Stomach (tissue), 9 donors: Measurements from ENCODE around the gene DENND6B. TPM values are rescaled to one million over a fixed set of nuclear protein-coding genes. Genes with fewer than 3 reads are reported as not detected.

Experiments
- DNase-seq, 2 donors: peaks; one replicate each; pipeline versions ENCODE4 v3.0.0 to v3.0.0-alpha.2; 2013 to 2019
- H3K27ac ChIP-seq, 5 donors: fragments of 200-600 bp in 4 of 5; sonication (generic) in 4 of 5; one replicate each; pipeline ENCODE4 v1.5.1; 2013 to 2019; ENCODE audit warnings: mild to moderate bottlenecking in 1 of 5, moderate library complexity in 1 of 5
- H3K27me3 ChIP-seq, 3 donors: fragments of 200-600 bp; sonication (generic); one replicate each; pipeline ENCODE4 v1.5.1; 2017 to 2019; ENCODE audit warnings: mixed run types in 1 of 3
- H3K36me3 ChIP-seq, 4 donors: fragments of 200-600 bp; sonication (generic); 1 replicate in 3 of 4; 2 replicates in 1 of 4; pipeline ENCODE4 v1.5.1; 2016 to 2019
- H3K4me1 ChIP-seq, 4 donors: fragments of 200-600 bp; sonication (generic); one replicate each; pipeline ENCODE4 v1.5.1; 2016 to 2019
- H3K4me3 ChIP-seq, 4 donors: fragments of 200-600 bp; sonication (generic) in 3 of 4; one replicate each; pipeline ENCODE4 v1.5.1; 2016 to 2019; ENCODE audit warnings: mild to moderate bottlenecking in 1 of 4
- H3K9me3 ChIP-seq, 4 donors: fragments of 200-600 bp; sonication (generic); one replicate each; pipeline ENCODE4 v1.5.1; 2016 to 2019
- EP300 ChIP-seq: sonication (generic); formaldehyde crosslinking; IDR thresholded peaks from one replicate; pipeline ENCODE4 v1.6.1; 2017; ENCODE audit warnings: antibody characterized with exemption
- POLR2A ChIP-seq, 4 donors: fragments of 450-650 bp; IDR thresholded peaks; one replicate each; pipeline ENCODE4 v1.6.1; 2016; ENCODE audit warnings: antibody characterized with exemption in 4 of 4, control low read depth in 2 of 4, mild to moderate bottlenecking in 1 of 4, moderate library complexity in 1 of 4
- POLR2AphosphoS5 ChIP-seq, 3 donors: sonication (generic); formaldehyde crosslinking; IDR thresholded peaks; one replicate each; pipeline ENCODE4 v1.6.1; 2016; ENCODE audit warnings: antibody characterized with exemption in 3 of 3
- WGBS, 5 donors: extraction: QIAGEN DNeasy Blood & Tissue Kit in 3 of 5; methylation state at CpG; one replicate each; pipeline versions ENCODE4 v1.1.5 to v1.1.7; 2013 to 2018; 5-methylcytosine and 5-hydroxymethylcytosine counted together
- intact Hi-C: fragments of 100-400 bp; cut with DNase I; formaldehyde crosslinking; loops from one replicate; pipeline ENCODE4 v1.15.1; 2023; ENCODE audit warnings: low total_unique reads
- polyA plus RNA-seq, 3 donors: library from polyadenylated mRNA; stranded (reverse); fragments of 200-250 nt; gene quantifications; one replicate each; pipeline ENCODE4 v1.2.3, GENCODE V29; 2013
- total RNA-seq, 5 donors: library from RNA; depleted of rRNA; stranded (reverse); fragments of >200 nt; gene quantifications; one replicate each; pipeline versions ENCODE4 v1.1.0 to v1.2.3, GENCODE V29; 2014 to 2016
- TF ChIP-seq, protein P1 (sequence below), 7 experiments: fragments of 450-650 bp in 4 of 7; fragments of 200-600 bp in 3 of 7; sonication (generic) in 3 of 7; IDR thresholded peaks; one replicate each; pipeline ENCODE4 v1.5.1; 2016 to 2019; ENCODE audit warnings: antibody characterized with exemption in 7 of 7, control low read depth in 2 of 7, mild to moderate bottlenecking in 1 of 7
- donor health status: healthy with polysubstance abuse.
- donor health status: Bipolar disorder and iron deficiency.
- donor health status: healthy.

Gene DENND6B
- total and polyA plus RNA-seq, 8 donors: 2.0 to 13.4 (median 4.0) TPM

- intact Hi-C loops: loop anchor here (5.0 kb wide), 1 partner anchor 59 kb away; no protein-coding TSS in a partner anchor
- peak overlapping the region in 3 of 5 donors; percentile 18 to 92 (median 88) for H3K27ac ChIP-seq
- no peaks in the 10 kb centered on the region for H3K27me3 ChIP-seq
- peaks cover 85 to 93% (median 87%) of the 10 kb centered on the region in 4 donors for H3K36me3 ChIP-seq
- DNase-seq: no peak
- 88 to 94% (median 92%) methylated on average over 21 of the region's 21 CpGs for WGBS, 5 donors
- peaks cover 27 to 79% (median 53%) of the 10 kb centered on the region in 4 donors for H3K4me1 ChIP-seq
- H3K4me3 ChIP-seq: no peak overlapping the region
- TF ChIP-seq POLR2AphosphoS5 (IDR thresholded peaks at IDR 0.05) (no peak), EP300 (no peak), POLR2A (IDR thresholded peaks at IDR 0.05) (no peak)
- TF ChIP-seq, protein P1, sequence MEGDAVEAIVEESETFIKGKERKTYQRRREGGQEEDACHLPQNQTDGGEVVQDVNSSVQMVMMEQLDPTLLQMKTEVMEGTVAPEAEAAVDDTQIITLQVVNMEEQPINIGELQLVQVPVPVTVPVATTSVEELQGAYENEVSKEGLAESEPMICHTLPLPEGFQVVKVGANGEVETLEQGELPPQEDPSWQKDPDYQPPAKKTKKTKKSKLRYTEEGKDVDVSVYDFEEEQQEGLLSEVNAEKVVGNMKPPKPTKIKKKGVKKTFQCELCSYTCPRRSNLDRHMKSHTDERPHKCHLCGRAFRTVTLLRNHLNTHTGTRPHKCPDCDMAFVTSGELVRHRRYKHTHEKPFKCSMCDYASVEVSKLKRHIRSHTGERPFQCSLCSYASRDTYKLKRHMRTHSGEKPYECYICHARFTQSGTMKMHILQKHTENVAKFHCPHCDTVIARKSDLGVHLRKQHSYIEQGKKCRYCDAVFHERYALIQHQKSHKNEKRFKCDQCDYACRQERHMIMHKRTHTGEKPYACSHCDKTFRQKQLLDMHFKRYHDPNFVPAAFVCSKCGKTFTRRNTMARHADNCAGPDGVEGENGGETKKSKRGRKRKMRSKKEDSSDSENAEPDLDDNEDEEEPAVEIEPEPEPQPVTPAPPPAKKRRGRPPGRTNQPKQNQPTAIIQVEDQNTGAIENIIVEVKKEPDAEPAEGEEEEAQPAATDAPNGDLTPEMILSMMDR (IDR thresholded peaks at IDR 0.05): no peak
- no peaks in the 10 kb centered on the region for H3K9me3 ChIP-seq
These were observed 48.4 kb downstream of the DENND6B start for GRCh38 chr22:50278461-50278860.

DNA sequence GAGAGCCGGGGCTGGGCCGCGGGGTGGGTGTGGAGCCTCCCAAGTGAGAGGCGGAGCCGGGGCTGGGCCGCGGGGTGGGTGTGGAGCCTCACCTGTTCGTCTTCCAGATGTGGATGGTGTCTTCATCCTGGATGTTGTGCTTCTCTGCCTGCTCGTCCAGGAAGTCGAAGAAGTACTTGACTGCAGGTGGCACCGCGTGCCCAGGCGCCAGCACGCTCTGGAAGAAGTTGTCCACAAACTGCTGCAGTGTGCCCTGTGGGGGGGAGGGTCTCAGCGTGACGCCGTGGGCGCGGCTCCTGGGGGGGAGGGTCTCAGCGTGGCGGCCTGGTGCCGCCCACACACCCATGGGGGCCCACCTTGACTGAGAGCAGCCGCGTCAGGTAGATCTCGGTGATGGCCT is 49.1 kb downstream of the DENND6B start:
- intact Hi-C loops: loop anchor here (5.0 kb wide), 1 partner anchor 60 kb away; no protein-coding TSS in a partner anchor

DNA sequence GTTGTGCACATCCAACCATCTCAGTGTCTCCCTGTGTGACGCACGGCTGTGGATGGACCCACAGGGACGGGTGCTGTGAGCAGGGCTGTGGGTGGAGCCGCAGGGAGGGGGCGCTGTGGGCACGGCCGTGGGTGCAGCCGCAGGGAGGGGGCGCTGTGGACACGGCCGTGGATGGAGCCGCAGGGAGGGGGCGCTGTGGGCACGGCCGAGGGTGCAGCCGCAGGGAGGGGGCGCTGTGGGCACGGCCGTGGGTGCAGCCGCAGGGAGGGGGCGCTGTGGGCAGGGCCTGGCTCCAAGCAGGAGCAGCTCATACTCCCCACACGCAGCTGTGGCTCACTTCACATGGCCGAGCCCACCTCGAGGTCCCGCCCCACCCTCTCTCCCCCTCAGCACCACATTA is 50.7 kb downstream of the DENND6B start:
- H3K27ac ChIP-seq: peak overlapping the region; percentile 3 to 71 (median 46)
- WGBS, 5 donors: 37 to 59% (median 52%) methylated on average over 20 to 25 of the region's 25 CpGs
- intact Hi-C loops: loop anchor here (5.0 kb wide), 1 partner anchor 61 kb away; no protein-coding TSS in a partner anchor

More for the DNA sequence above, 49.1 kb downstream of the DENND6B start:
- TF ChIP-seq POLR2A (IDR thresholded peaks at IDR 0.05) (no peak), POLR2AphosphoS5 (IDR thresholded peaks at IDR 0.05) (no peak), EP300 (no peak)
- TF ChIP-seq, protein P1 (IDR thresholded peaks at IDR 0.05): no peak
- Histone ChIP-seq H3K27me3 (peaks cover 0 to 2% (median 0%) of the 10 kb centered on the region in 3 donors), H3K36me3 (peaks cover 78 to 86% (median 80%) of the 10 kb centered on the region in 4 donors), H3K4me1 (peaks cover 24 to 75% (median 49%) of the 10 kb centered on the region in 4 donors), H3K4me3 (no peak overlapping the region), H3K9me3 (no peaks in the 10 kb centered on the region), H3K27ac (peak overlapping the region in 3 of 5 donors; percentile 18 to 92 (median 25))
- DNase-seq: no peak
- WGBS, 5 donors: 68 to 83% (median 74%) methylated on average over 20 to 25 of the region's 25 CpGs

DNA sequence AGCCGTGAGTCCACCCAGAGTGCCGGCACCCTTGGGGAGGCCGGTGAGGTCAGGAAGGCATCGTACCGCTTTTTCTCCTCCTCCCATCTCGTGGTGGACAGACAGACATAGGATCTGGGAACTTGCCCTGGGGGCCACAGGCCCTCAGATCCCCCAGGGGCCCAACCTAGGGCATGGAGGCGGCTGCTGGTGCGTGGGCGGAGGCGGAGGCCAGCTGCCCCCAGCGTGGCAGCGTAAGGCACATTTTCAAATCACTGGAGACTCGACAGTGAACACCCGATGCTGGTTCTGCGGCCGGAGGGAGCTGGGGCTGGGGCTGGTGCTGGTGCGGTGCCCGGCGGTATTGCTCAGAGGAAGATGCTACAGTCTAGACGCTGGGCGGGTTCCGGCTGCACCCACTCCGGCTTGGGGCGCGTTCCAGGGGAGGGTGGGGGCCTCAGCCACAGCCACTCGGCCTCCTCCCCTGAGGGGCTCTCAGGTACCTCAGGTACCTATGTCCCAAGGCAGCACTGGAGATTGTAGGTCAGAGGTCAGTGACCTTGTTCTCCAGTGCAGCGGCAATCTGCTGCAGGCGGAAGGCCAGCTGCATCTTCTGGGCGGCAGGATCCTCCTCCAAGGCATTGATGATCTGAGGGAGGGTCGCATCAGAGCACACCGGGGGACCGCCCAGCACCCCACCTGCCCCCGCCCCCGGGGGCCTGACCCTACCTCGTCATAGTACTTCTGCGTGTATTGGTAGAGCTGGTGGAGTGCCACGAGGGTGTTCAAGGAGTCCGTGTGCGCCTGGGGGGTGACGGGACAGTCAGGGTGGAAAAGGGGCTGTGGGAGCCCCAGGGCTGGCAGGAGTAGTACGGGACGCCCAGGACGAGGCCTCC is 51.4 kb downstream of the DENND6B start:
- Histone ChIP-seq H3K27me3 (peaks cover 0 to 25% (median 3%) of the 10 kb centered on the region in 3 donors), H3K9me3 (no peaks in the 10 kb centered on the region), H3K4me1 (peaks cover 28 to 75% (median 51%) of the 10 kb centered on the region in 4 donors), H3K36me3 (peaks cover 55 to 63% (median 56%) of the 10 kb centered on the region in 4 donors), H3K4me3 (no peak overlapping the region), H3K27ac (peak overlapping the region; percentile 32 to 71 (median 49))
- WGBS, 5 donors: 71 to 77% (median 76%) methylated on average over 26 to 43 of the region's 43 CpGs
- no peak for DNase-seq
- no peak for TF ChIP-seq POLR2AphosphoS5 (IDR thresholded peaks at IDR 0.05)
- TF ChIP-seq POLR2A (IDR thresholded peaks at IDR 0.05): no peak
- no peak for TF ChIP-seq EP300
- TF ChIP-seq, protein P1 (IDR thresholded peaks at IDR 0.05): no peak
- intact Hi-C loops: loop anchor here (5.0 kb wide), 1 partner anchor 62 kb away; no protein-coding TSS in a partner anchor

More for the DNA sequence above, 50.7 kb downstream of the DENND6B start:
- H3K4me1 ChIP-seq: peaks cover 26 to 75% (median 50%) of the 10 kb centered on the region in 4 donors
- no peaks in the 10 kb centered on the region for H3K9me3 ChIP-seq
- peaks cover 62 to 70% (median 64%) of the 10 kb centered on the region in 4 donors for H3K36me3 ChIP-seq
- H3K27me3 ChIP-seq: peaks cover 0 to 18% (median 3%) of the 10 kb centered on the region in 3 donors
- peak; percentile 80 to 81 for DNase-seq
- TF ChIP-seq, protein P1 (IDR thresholded peaks at IDR 0.05): peak in 4 of 7 experiments; percentile 36 to 94 (median 75)
- TF ChIP-seq EP300: no peak
- peak overlapping the region in 2 of 4 donors; percentile 6 to 7 for H3K4me3 ChIP-seq
